ENCODE data around the gene CEP83.

The CEP83 gene

GRCh38 chr12:94498073-94498472 lies 38.4 kb upstream of the CEP83 start:
- no CpG with 5 or more reads among the region's 8 CpGs for WGBS, 2 donors (ENCODE audit: extremely low coverage in 2 of 2, insufficient read length in 2 of 2, insufficient replicate concordance in 1 of 2)
- H2AK5ac ChIP-seq (ENCODE audit: low read depth, low read length) = no peak overlapping the region
- no peak overlapping the region for H3K27ac ChIP-seq (replicated peaks; ENCODE audit: low read length)
- H3K9ac ChIP-seq (ENCODE audit: low read depth, low read length, poor library complexity) = no peak overlapping the region
- peak overlapping the region in 1 of 2 donors; percentile 53 for H3K4me3 ChIP-seq (ENCODE audit: low read length in 2 of 2)
- no peaks in the 10 kb centered on the region for H3K79me1 ChIP-seq (ENCODE audit: low read depth, low read length)
- H3K27me3 ChIP-seq (ENCODE audit: control insufficient read depth in 3 of 3, insufficient read depth in 3 of 3, low read depth in 1 of 3, low read length in 3 of 3) = no peaks in the 10 kb centered on the region
- H3K36me3 ChIP-seq (replicated peaks in 1 of 2; ENCODE audit: control insufficient read depth in 2 of 2, insufficient read depth in 2 of 2, low read length in 2 of 2) = no peaks in the 10 kb centered on the region
- no peak overlapping the region for H4K8ac ChIP-seq (ENCODE audit: low read depth, low read length)
- H3K23ac ChIP-seq (ENCODE audit: low read depth, low read length, poor library complexity) = no peak overlapping the region
- no peak overlapping the region for H2AFZ ChIP-seq (ENCODE audit: low read length)
- no peak overlapping the region for H3K4me2 ChIP-seq (ENCODE audit: insufficient read depth, low read length, poor library complexity, severe bottlenecking)
- H2BK15ac ChIP-seq (ENCODE audit: low read length) = no peak overlapping the region
- no peak overlapping the region for H4K91ac ChIP-seq (ENCODE audit: low read depth, low read length, poor library complexity)
- no peak overlapping the region for H2BK12ac ChIP-seq (ENCODE audit: low read length)
- peaks cover 7 to 13% of the 10 kb centered on the region in 2 donors for H3K9me3 ChIP-seq (replicated peaks in 1 of 2; ENCODE audit: control insufficient read depth in 2 of 2, insufficient read depth in 1 of 2, low read depth in 1 of 2, low read length in 2 of 2)
- H2BK5ac ChIP-seq (ENCODE audit: low read length) = no peak overlapping the region
- no peak overlapping the region for H3K4ac ChIP-seq (ENCODE audit: low read length)
- no peaks in the 10 kb centered on the region for H3K4me1 ChIP-seq (ENCODE audit: control insufficient read depth in 2 of 2, insufficient read depth in 1 of 2, low read depth in 1 of 2, low read length in 2 of 2)
- H2BK120ac ChIP-seq (ENCODE audit: low read depth, low read length) = no peak overlapping the region
- H3K14ac ChIP-seq (ENCODE audit: low read length) = no peak overlapping the region
- H3K18ac ChIP-seq (ENCODE audit: low read length) = no peak overlapping the region
- DNase-seq (ENCODE audit: low spot score) = no peak

DNA sequence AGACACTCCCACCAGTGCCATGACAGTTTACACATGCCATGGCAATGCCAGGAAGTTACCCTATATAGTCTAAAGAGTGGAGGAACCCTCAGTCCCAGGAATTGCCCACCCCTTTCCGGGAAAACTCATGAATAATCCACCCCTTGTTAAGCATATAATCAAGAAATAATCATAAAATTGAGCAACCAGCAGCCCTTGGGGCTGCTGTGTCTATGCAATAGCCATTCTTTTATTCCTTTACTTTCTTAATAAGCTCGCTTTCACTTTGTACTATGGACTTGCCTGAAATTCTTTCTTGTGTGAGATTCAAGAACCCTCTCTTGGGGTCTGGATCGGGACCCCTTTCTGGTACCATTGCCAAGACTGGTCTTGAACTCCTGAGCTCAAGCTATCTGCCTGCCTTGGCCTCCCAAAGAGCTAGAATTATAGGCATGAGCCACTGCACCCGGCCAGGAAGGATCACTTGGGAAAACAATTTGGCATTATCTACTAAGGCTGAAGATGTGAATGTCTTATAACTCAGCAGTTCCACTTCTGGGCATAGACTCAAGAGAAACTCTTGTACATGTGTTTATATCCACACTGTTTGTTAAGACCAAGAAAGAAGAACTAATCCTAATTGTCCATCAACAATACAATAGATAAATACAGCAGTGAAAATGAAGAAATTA lies 35.9 kb upstream of the CEP83 start:
- Histone ChIP-seq H2BK15ac (ENCODE audit: low read length) (no peak overlapping the region), H3K27ac (replicated peaks; ENCODE audit: low read length) (no peak overlapping the region), H2BK5ac (ENCODE audit: low read length) (no peak overlapping the region), H3K4me2 (ENCODE audit: insufficient read depth, low read length, poor library complexity, severe bottlenecking) (no peak overlapping the region), H3K9ac (ENCODE audit: low read depth, low read length, poor library complexity) (no peak overlapping the region), H3K4me1 (ENCODE audit: control insufficient read depth in 2 of 2, insufficient read depth in 1 of 2, low read depth in 1 of 2, low read length in 2 of 2) (no peaks in the 10 kb centered on the region), H3K27me3 (ENCODE audit: control insufficient read depth in 3 of 3, insufficient read depth in 3 of 3, low read depth in 1 of 3, low read length in 3 of 3) (no peaks in the 10 kb centered on the region), H3K23ac (ENCODE audit: low read depth, low read length, poor library complexity) (no peak overlapping the region), H3K4ac (ENCODE audit: low read length) (no peak overlapping the region), H3K79me1 (ENCODE audit: low read depth, low read length) (no peaks in the 10 kb centered on the region), H3K4me3 (ENCODE audit: low read length in 2 of 2) (no peak overlapping the region), H4K91ac (ENCODE audit: low read depth, low read length, poor library complexity) (no peak overlapping the region), H3K36me3 (replicated peaks in 1 of 2; ENCODE audit: control insufficient read depth in 2 of 2, insufficient read depth in 2 of 2, low read length in 2 of 2) (no peaks in the 10 kb centered on the region), H2AFZ (ENCODE audit: low read length) (no peak overlapping the region), H3K9me3 (replicated peaks in 1 of 2; ENCODE audit: control insufficient read depth in 2 of 2, insufficient read depth in 1 of 2, low read depth in 1 of 2, low read length in 2 of 2) (peaks cover 7 to 13% of the 10 kb centered on the region in 2 donors), H2AK5ac (ENCODE audit: low read depth, low read length) (no peak overlapping the region), H2BK120ac (ENCODE audit: low read depth, low read length) (no peak overlapping the region), H2BK12ac (ENCODE audit: low read length) (no peak overlapping the region), H4K8ac (ENCODE audit: low read depth, low read length) (no peak overlapping the region), H3K14ac (ENCODE audit: low read length) (no peak overlapping the region), H3K18ac (ENCODE audit: low read length) (no peak overlapping the region)
- no peak for DNase-seq (ENCODE audit: low spot score)
- WGBS, 2 donors (ENCODE audit: extremely low coverage in 2 of 2, insufficient read length in 2 of 2, insufficient replicate concordance in 1 of 2) = no CpG with 5 or more reads among the region's 4 CpGs

GRCh38 chr12:94491489-94491888 lies 31.8 kb upstream of the CEP83 start:
- Histone ChIP-seq H2BK15ac (ENCODE audit: low read length) (no peak overlapping the region), H4K91ac (ENCODE audit: low read depth, low read length, poor library complexity) (no peak overlapping the region), H3K4me3 (ENCODE audit: low read length in 2 of 2) (no peak overlapping the region), H3K4me2 (ENCODE audit: insufficient read depth, low read length, poor library complexity, severe bottlenecking) (no peak overlapping the region), H3K23ac (ENCODE audit: low read depth, low read length, poor library complexity) (no peak overlapping the region), H2BK5ac (ENCODE audit: low read length) (no peak overlapping the region), H4K8ac (ENCODE audit: low read depth, low read length) (no peak overlapping the region), H3K9me3 (replicated peaks in 1 of 2; ENCODE audit: control insufficient read depth in 2 of 2, insufficient read depth in 1 of 2, low read depth in 1 of 2, low read length in 2 of 2) (no peaks in the 10 kb centered on the region), H3K9ac (ENCODE audit: low read depth, low read length, poor library complexity) (no peak overlapping the region), H2BK120ac (ENCODE audit: low read depth, low read length) (no peak overlapping the region), H3K18ac (ENCODE audit: low read length) (no peak overlapping the region), H3K36me3 (replicated peaks in 1 of 2; ENCODE audit: control insufficient read depth in 2 of 2, insufficient read depth in 2 of 2, low read length in 2 of 2) (no peaks in the 10 kb centered on the region), H2AFZ (ENCODE audit: low read length) (no peak overlapping the region), H3K14ac (ENCODE audit: low read length) (no peak overlapping the region), H2AK5ac (ENCODE audit: low read depth, low read length) (no peak overlapping the region), H3K4me1 (ENCODE audit: control insufficient read depth in 2 of 2, insufficient read depth in 1 of 2, low read depth in 1 of 2, low read length in 2 of 2) (peaks cover 0 to 11% of the 10 kb centered on the region in 2 donors), H3K27ac (replicated peaks; ENCODE audit: low read length) (no peak overlapping the region), H3K4ac (ENCODE audit: low read length) (no peak overlapping the region), H2BK12ac (ENCODE audit: low read length) (no peak overlapping the region), H3K79me1 (ENCODE audit: low read depth, low read length) (no peaks in the 10 kb centered on the region), H3K27me3 (ENCODE audit: control insufficient read depth in 3 of 3, insufficient read depth in 3 of 3, low read depth in 1 of 3, low read length in 3 of 3) (no peaks in the 10 kb centered on the region)
- no CpG with 5 or more reads among the region's 2 CpGs for WGBS, 2 donors (ENCODE audit: extremely low coverage in 2 of 2, insufficient read length in 2 of 2, insufficient replicate concordance in 1 of 2)
- no peak for DNase-seq (ENCODE audit: low spot score)

DNA sequence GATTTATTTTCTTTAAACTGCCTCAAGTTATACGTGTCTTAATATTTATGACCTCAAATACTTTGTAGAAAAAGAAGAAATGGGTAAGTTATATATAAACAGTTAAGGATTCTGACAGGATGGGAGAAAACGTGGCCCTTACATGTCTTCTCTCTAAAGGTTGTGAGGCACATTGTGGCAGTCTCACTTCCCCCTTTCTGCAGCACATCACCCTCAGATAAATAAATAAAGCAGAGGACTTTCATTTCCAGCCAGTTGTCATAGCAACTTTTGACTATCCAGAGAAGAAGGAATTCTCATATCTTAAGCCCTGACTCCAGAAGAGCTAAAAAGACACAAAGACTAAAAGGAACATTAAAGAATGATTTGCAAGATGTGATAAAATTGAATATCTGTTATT lies 28.8 kb upstream of the CEP83 start:
- no peak overlapping the region for H3K4me3 ChIP-seq (ENCODE audit: low read length in 2 of 2)
- no peak overlapping the region for H3K23ac ChIP-seq (ENCODE audit: low read depth, low read length, poor library complexity)
- H3K9me3 ChIP-seq (replicated peaks in 1 of 2; ENCODE audit: control insufficient read depth in 2 of 2, insufficient read depth in 1 of 2, low read depth in 1 of 2, low read length in 2 of 2) = no peaks in the 10 kb centered on the region
- H3K27ac ChIP-seq (replicated peaks; ENCODE audit: low read length) = no peak overlapping the region
- no peak overlapping the region for H3K14ac ChIP-seq (ENCODE audit: low read length)
- no peak overlapping the region for H4K91ac ChIP-seq (ENCODE audit: low read depth, low read length, poor library complexity)
- no CpG with 5 or more reads among the region's 2 CpGs for WGBS, 2 donors (ENCODE audit: extremely low coverage in 2 of 2, insufficient read length in 2 of 2, insufficient replicate concordance in 1 of 2)
- peaks cover 0 to 11% of the 10 kb centered on the region in 2 donors for H3K4me1 ChIP-seq (ENCODE audit: control insufficient read depth in 2 of 2, insufficient read depth in 1 of 2, low read depth in 1 of 2, low read length in 2 of 2)
- H2AK5ac ChIP-seq (ENCODE audit: low read depth, low read length) = no peak overlapping the region
- H4K8ac ChIP-seq (ENCODE audit: low read depth, low read length) = no peak overlapping the region
- no peak overlapping the region for H3K18ac ChIP-seq (ENCODE audit: low read length)
- no peaks in the 10 kb centered on the region for H3K36me3 ChIP-seq (replicated peaks in 1 of 2; ENCODE audit: control insufficient read depth in 2 of 2, insufficient read depth in 2 of 2, low read length in 2 of 2)
- no peak overlapping the region for H3K4ac ChIP-seq (ENCODE audit: low read length)
- H3K9ac ChIP-seq (ENCODE audit: low read depth, low read length, poor library complexity) = no peak overlapping the region
- H2BK15ac ChIP-seq (ENCODE audit: low read length) = no peak overlapping the region
- no peaks in the 10 kb centered on the region for H3K27me3 ChIP-seq (ENCODE audit: control insufficient read depth in 3 of 3, insufficient read depth in 3 of 3, low read depth in 1 of 3, low read length in 3 of 3)
- DNase-seq (ENCODE audit: low spot score) = no peak
- H2AFZ ChIP-seq (ENCODE audit: low read length) = peak overlapping the region; percentile 6
- H2BK5ac ChIP-seq (ENCODE audit: low read length) = no peak overlapping the region
- no peak overlapping the region for H2BK120ac ChIP-seq (ENCODE audit: low read depth, low read length)
- no peak overlapping the region for H3K4me2 ChIP-seq (ENCODE audit: insufficient read depth, low read length, poor library complexity, severe bottlenecking)
- H2BK12ac ChIP-seq (ENCODE audit: low read length) = no peak overlapping the region
- no peaks in the 10 kb centered on the region for H3K79me1 ChIP-seq (ENCODE audit: low read depth, low read length)
